Osteocyte (in vitro differentiated cells): ENCODE measurements around the gene HRH2. TPM values are rescaled to one million over a fixed set of nuclear protein-coding genes. Genes with fewer than 3 reads are reported as not detected.

ENCODE experiments used
- DNase-seq: peaks from one replicate; pipeline ENCODE4 v3.0.0; 2021; ENCODE audit warnings: mixed read lengths; ENCODE audit not compliant: unreplicated experiment; ENCODE audit errors: extremely low spot score
- H3K27ac Mint-ChIP-seq: one replicate; pipeline ENCODE4 v1.8.0; 2021; ENCODE audit warnings: mild to moderate bottlenecking, mixed read lengths; ENCODE audit not compliant: unreplicated experiment
- H3K27me3 Mint-ChIP-seq: one replicate; pipeline ENCODE4 v1.8.0; 2021; ENCODE audit warnings: mixed read lengths; ENCODE audit not compliant: unreplicated experiment
- H3K36me3 Mint-ChIP-seq: one replicate; pipeline ENCODE4 v1.8.0; 2021; ENCODE audit warnings: mixed read lengths; ENCODE audit not compliant: unreplicated experiment
- H3K4me1 Mint-ChIP-seq: one replicate; pipeline ENCODE4 v1.8.0; 2021; ENCODE audit warnings: mixed read lengths; ENCODE audit not compliant: unreplicated experiment
- H3K4me3 Mint-ChIP-seq: one replicate; pipeline ENCODE4 v1.8.0; 2021; ENCODE audit warnings: mild to moderate bottlenecking, moderate library complexity, mixed read lengths; ENCODE audit not compliant: unreplicated experiment
- H3K9me3 Mint-ChIP-seq: one replicate; pipeline ENCODE4 v1.8.0; 2021; ENCODE audit warnings: mixed read lengths; ENCODE audit not compliant: unreplicated experiment
- total RNA-seq: library from RNA; stranded (reverse); gene quantifications from 2 replicates; pipeline ENCODE4 v1.2.1, GENCODE V29; 2021
- TF ChIP-seq, protein P1 (sequence below): fragments of 200-600 bp; sonication (generic); IDR thresholded peaks from 2 replicates; pipeline ENCODE4 v1.5.0; 2021; ENCODE audit warnings: antibody characterized with exemption, mild to moderate bottlenecking, moderate library complexity

The HRH2 gene
- total RNA-seq, 1 donor from 2014 or later = not detected

DNA sequence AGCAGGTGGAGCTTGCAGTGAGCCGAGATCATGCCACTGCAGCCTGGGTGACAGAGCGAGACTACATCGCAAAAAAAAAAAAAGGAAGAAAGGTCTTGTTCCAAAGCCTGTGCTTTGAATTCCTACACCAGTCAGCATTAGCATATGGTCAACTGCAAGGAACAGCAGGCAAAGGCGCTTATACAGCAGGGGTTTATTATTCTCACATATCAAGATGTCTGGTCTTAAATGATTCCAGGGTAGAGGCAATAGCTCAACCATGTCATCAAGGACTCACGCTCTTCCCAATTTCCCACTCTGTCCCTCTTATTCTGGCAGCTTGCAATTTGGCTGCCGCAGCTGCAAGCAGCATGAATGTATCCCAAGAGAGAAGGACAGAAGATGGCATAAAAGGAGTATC lies 28.6 kb upstream of the HRH2 start:
- no peak for DNase-seq
- H3K27ac Mint-ChIP-seq = no peak overlapping the region
- no peaks in the 10 kb centered on the region for H3K4me1 Mint-ChIP-seq
- no peak overlapping the region for H3K4me3 Mint-ChIP-seq
- H3K36me3 Mint-ChIP-seq = no peaks in the 10 kb centered on the region
- TF ChIP-seq, protein P1, sequence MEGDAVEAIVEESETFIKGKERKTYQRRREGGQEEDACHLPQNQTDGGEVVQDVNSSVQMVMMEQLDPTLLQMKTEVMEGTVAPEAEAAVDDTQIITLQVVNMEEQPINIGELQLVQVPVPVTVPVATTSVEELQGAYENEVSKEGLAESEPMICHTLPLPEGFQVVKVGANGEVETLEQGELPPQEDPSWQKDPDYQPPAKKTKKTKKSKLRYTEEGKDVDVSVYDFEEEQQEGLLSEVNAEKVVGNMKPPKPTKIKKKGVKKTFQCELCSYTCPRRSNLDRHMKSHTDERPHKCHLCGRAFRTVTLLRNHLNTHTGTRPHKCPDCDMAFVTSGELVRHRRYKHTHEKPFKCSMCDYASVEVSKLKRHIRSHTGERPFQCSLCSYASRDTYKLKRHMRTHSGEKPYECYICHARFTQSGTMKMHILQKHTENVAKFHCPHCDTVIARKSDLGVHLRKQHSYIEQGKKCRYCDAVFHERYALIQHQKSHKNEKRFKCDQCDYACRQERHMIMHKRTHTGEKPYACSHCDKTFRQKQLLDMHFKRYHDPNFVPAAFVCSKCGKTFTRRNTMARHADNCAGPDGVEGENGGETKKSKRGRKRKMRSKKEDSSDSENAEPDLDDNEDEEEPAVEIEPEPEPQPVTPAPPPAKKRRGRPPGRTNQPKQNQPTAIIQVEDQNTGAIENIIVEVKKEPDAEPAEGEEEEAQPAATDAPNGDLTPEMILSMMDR = no peak
- no peaks in the 10 kb centered on the region for H3K27me3 Mint-ChIP-seq
- H3K9me3 Mint-ChIP-seq = peaks cover 21% of the 10 kb centered on the region

DNA sequence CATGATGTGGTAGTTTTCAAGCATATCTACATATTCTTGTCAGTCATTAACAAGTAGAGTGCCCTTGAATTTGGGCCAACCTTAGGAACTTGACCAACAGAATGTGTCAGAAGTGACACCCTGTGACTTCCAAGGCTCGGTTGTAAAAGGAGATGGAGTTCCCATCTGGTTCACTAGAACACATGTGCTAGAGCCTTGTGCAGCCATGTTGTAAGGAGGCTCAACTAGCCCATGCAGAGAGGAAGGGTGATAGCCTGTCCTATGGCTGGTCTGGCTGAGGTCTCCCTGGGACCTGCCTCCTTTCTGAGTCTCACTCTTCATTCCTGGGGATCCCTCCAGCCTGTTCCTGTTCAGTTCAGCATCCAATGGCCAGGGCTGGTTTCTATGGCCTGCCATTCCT lies 28.1 kb upstream of the HRH2 start:
- TF ChIP-seq, protein P1 = no peak
- no peak overlapping the region for H3K27ac Mint-ChIP-seq
- no peaks in the 10 kb centered on the region for H3K4me1 Mint-ChIP-seq
- no peak overlapping the region for H3K4me3 Mint-ChIP-seq
- no peak for DNase-seq
- no peaks in the 10 kb centered on the region for H3K27me3 Mint-ChIP-seq
- peaks cover 21% of the 10 kb centered on the region for H3K9me3 Mint-ChIP-seq
- no peaks in the 10 kb centered on the region for H3K36me3 Mint-ChIP-seq

DNA sequence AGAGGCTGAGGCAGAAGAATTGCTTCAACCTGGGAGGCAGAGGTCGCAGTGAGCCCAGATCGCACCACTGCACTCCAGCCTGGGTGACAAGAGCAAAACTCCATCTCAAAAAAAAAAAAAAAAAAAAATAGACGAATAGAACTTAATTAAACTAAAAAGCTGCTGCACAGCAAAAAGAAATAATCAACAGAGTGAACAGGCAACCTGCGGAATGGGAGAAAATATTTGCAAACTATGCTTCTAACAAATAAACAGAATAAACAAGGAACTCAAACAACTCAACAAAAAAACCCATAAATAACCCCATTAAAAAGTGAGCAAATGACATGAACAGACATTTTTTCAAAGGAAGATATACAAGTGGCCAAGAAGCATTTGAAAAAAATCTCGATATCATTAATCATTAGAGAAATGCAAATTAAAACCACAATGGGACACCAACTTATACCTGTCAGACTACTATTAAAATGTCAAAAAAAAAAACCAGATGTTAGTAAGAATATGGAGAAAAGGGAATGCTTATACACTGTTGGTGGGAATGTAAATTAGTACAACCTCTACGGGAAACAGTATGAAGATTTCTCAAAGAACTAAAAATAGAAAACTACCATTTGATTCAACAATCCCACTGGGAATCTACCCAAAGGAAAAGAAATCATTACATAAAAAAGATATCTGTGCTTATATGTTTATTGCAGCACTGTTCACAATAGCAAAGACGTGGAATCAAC lies 21.9 kb upstream of the HRH2 start:
- H3K9me3 Mint-ChIP-seq = peaks cover 17% of the 10 kb centered on the region
- H3K27me3 Mint-ChIP-seq = no peaks in the 10 kb centered on the region

DNA sequence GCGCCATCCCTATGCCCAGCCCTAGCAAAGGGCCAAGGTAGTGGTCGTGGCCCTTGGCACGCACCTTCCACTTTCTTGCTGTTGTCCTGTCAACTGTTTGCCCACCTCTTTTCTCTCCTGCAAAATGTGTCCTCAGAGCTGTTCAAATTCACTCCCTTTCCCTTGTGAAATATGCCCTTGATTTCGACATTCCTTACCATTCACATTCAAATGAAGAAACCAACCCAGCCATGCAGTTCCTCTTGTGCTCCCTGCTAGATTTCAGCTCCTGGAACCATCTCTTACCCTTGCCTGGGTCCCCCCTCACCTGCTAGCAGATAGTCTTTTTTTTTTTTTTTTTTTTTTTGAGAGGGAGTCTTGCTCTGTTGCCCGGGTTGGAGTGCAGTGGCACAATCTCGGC lies 19.6 kb upstream of the HRH2 start:
- Mint-ChIP-seq H3K27me3 (no peaks in the 10 kb centered on the region), H3K4me3 (no peak overlapping the region), H3K36me3 (no peaks in the 10 kb centered on the region), H3K9me3 (peaks cover 4% of the 10 kb centered on the region), H3K4me1 (no peaks in the 10 kb centered on the region), H3K27ac (no peak overlapping the region)
- no peak for DNase-seq
- TF ChIP-seq, protein P1 = no peak

More for the DNA sequence above, 21.9 kb upstream of the HRH2 start:
- TF ChIP-seq, protein P1 = no peak
- H3K27ac Mint-ChIP-seq = no peak overlapping the region
- DNase-seq = no peak
- no peaks in the 10 kb centered on the region for H3K4me1 Mint-ChIP-seq
- H3K4me3 Mint-ChIP-seq = no peak overlapping the region
- no peaks in the 10 kb centered on the region for H3K36me3 Mint-ChIP-seq

DNA sequence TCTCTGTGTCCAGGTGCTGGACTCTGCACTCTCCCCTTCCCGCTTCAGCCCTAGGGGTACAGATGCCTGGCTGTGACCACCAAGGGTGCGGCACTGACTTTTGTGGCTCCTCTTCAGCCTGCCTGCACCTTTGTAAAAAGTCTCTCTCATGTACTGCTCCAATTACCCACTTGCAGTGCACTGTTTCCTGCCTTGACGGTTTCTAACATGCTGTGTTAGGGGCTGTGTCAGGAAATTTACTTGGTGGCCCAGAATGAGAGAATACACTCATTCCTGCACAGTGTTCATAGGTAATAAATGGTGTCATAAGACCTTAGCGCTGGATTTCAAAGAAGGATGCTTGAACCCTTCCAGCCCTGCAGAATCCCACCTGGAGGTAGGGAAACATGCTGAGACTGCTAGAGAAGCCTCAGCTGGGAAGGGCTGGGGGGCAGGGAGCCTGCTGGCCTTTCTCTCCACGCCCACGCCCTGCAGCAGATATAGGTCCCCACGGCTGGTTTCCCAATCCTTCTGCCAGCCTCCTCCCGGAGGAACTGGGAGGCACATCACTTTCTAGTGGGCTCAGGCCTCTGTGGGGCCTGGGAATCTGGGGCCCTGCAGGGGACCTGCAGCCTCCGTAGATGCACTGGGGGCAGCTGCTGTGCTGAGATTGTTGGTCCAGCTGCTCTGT lies 17.6 kb upstream of the HRH2 start:
- no peak overlapping the region for H3K27ac Mint-ChIP-seq
- H3K27me3 Mint-ChIP-seq = no peaks in the 10 kb centered on the region
- H3K4me3 Mint-ChIP-seq = no peak overlapping the region
- TF ChIP-seq, protein P1 = no peak
- H3K36me3 Mint-ChIP-seq = no peaks in the 10 kb centered on the region
- H3K9me3 Mint-ChIP-seq = peaks cover 4% of the 10 kb centered on the region
- DNase-seq = no peak
- no peaks in the 10 kb centered on the region for H3K4me1 Mint-ChIP-seq
